HFF-Myc (cell line): Measurements from ENCODE around the gene SCO2.

Source experiments
- DNase-seq: peaks from one replicate; pipeline ENCODE4 v3.0.0-alpha.2; 2011; ENCODE audit warnings: low read depth; ENCODE audit errors: extremely low read depth
- H3K4me3 ChIP-seq: replicated peaks from 2 replicates; pipeline ENCODE4 v1.5.1; 2011; ENCODE audit warnings: low read depth, mild to moderate bottlenecking, control low read depth, low read length
- TF ChIP-seq, protein P1 (sequence below): IDR thresholded peaks from 2 replicates; pipeline ENCODE4 v1.5.1; 2012; ENCODE audit warnings: mild to moderate bottlenecking, low read depth, low read length, control low read depth; ENCODE audit errors: missing control alignments

Gene SCO2

GRCh38 chr22:50526834-50527801 lies 1.7 kb upstream of the SCO2 start:
- no peak for DNase-seq
- TF ChIP-seq, protein P1, sequence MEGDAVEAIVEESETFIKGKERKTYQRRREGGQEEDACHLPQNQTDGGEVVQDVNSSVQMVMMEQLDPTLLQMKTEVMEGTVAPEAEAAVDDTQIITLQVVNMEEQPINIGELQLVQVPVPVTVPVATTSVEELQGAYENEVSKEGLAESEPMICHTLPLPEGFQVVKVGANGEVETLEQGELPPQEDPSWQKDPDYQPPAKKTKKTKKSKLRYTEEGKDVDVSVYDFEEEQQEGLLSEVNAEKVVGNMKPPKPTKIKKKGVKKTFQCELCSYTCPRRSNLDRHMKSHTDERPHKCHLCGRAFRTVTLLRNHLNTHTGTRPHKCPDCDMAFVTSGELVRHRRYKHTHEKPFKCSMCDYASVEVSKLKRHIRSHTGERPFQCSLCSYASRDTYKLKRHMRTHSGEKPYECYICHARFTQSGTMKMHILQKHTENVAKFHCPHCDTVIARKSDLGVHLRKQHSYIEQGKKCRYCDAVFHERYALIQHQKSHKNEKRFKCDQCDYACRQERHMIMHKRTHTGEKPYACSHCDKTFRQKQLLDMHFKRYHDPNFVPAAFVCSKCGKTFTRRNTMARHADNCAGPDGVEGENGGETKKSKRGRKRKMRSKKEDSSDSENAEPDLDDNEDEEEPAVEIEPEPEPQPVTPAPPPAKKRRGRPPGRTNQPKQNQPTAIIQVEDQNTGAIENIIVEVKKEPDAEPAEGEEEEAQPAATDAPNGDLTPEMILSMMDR, result no peak
- peak overlapping the region; percentile 78 for H3K4me3 ChIP-seq

DNA sequence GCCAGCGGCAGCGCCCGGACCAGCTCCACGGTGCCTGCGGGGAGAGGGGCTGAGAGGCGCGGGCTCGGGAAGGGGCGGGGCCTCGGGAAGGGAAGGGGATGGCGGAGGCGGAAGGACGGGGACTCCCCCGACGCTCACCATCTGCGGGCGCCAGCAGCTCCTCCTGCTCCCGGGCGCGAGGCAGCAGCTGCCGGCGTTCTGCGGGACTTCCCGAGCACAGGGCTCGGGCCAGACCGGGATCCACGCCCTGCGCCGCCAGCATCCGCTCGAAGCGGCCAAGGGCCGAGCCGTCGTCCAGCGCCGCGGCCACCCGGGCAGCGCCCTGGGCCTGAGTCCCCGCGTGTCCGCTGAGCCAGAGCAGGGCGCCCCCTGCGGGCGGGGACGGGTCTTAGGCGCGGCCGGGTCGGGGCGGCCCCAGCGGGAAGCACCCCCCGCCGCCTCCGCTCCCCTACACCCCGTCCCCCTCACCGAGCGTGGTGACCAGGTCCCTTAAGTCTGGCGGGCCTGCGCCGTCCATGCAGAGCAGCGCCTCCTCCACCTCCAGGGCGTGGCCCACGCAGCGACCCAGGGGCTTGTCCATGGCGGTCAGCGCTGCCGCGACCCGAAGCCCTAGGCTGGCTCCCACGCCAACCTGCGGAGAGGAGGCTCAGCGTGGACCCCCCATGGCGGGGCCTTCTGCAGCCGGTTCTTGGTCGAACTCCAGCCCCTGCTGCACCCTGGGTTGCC lies 873 bp upstream of the SCO2 start:
- peak overlapping the region; percentile 78 for H3K4me3 ChIP-seq
- TF ChIP-seq, protein P1, result peak; percentile 29
- DNase-seq, result no peak

GRCh38 chr22:50525858-50526107 lies 385 bp upstream of the SCO2 start:
- TF ChIP-seq, protein P1, result no peak
- H3K4me3 ChIP-seq, result peak overlapping the region; percentile 78
- no peak for DNase-seq

DNA sequence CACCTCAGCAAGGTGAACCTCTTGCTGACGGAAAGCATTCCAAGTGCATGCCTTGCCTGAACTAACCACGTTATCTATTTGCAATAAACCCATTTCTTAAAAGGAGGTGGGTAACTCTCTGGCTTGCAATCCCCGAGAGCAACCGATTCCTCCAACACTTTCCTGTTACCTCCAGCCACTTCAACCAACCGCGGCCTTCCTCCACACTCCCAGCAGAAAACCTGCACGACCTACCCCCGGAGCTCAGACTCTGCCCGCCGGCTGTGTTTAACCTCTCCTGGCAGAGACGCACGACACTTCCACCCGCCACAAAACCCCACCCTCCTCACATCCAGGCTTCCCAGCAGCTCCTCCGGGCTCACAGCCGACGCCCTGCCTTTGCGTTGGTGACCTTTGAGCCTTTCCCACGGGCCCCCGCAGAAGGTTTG lies 708 bp downstream of the SCO2 start:
- H3K4me3 ChIP-seq, result peak overlapping the region; percentile 78
- TF ChIP-seq, protein P1, result no peak
- no peak for DNase-seq

DNA sequence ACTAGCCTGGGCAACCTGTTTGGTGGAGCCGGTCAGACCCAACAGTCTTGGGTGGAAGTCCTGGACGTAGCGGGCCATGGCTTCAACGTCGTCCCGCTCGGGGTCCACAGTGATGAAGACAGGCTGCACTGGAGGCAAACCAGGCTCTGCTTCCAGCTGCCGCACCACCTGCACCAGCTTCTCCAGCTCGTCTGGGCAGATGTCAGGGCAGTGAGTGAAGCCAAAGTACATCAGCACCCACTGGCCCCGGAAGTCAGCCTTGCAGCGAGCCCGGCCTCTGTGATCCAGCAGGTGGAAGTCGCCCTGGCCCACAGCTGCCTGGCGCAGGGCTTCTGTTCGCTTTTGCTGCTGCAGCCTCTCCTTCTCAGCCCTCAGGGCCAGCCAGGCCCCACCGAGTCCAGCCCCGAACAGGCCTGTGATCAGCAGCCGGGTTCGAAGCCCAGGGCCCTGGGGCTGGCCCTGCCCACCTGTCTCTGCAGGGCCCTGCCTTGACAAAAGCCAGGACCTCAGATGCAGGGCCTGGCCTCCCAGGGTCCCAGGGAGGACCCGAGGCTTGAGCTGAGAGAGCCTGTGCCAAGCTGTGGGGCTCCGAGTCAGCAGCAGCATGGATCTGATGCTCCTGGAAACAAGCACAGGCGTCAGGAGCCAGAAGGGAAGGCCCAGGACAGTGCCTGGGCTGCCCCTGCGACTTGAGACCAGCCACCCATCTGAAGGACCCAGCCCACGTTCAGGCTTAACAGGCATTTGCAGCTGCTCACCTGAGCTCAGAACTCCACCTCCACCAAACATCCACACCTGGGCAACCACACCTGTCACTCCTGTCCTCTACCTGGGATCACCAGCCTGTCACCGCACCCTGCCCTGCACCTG lies 1.4 kb downstream of the SCO2 start:
- peak overlapping the region; percentile 78 for H3K4me3 ChIP-seq
- DNase-seq, result no peak
- TF ChIP-seq, protein P1, result no peak

- no peak for DNase-seq
- no peak overlapping the region for H3K4me3 ChIP-seq
- TF ChIP-seq, protein P1, result no peak
Measured at GRCh38 chr22:50523458-50523805, 2.0 kb downstream of the SCO2 start.
